Colonic mucosa (tissue), 4 donors: Measurements from ENCODE around the gene CA14. TPM values are rescaled to one million over a fixed set of nuclear protein-coding genes. Genes with fewer than 3 reads are reported as not detected.
"Not testable (repeated sequence)": the region's sequence is repeated elsewhere in the genome, so short reads cannot be mapped to it uniquely, and the experiment has no call there.

Source experiments
- DNase-seq: peaks from one replicate; pipeline ENCODE4 v3.0.0-alpha.2; 2020
- H3K27ac ChIP-seq: fragments of 200-600 bp; one replicate; pipeline ENCODE4 v1.8.0; 2021
- H3K27me3 ChIP-seq: fragments of 200-600 bp; one replicate; pipeline ENCODE4 v1.8.0; 2021
- H3K36me3 ChIP-seq: fragments of 200-600 bp; one replicate; pipeline ENCODE4 v1.8.0; 2021
- H3K4me1 ChIP-seq: fragments of 200-600 bp; one replicate; pipeline ENCODE4 v1.8.0; 2021; ENCODE audit warnings: mild to moderate bottlenecking
- H3K4me3 ChIP-seq: fragments of 200-600 bp; one replicate; pipeline ENCODE4 v1.8.0; 2021
- H3K9ac ChIP-seq, 2 donors: one replicate each; pipeline ENCODE4 v1.7.0; 2013; ENCODE audit warnings: control low read depth in 2 of 2, low read depth in 2 of 2, low read length in 2 of 2
- H3K9me3 ChIP-seq: fragments of 200-600 bp; one replicate; pipeline ENCODE4 v1.8.0; 2021
- intact Hi-C: fragments of 100-400 bp; cut with DNase I; formaldehyde crosslinking; loops from one replicate; pipeline ENCODE4 v1.14.1; 2022
- total RNA-seq, 2 donors: library from RNA; stranded (reverse); fragmentation: NEBNext Ultra II Directional in 1 of 2; extraction: Animal tissue kit (Norgen Biotek cat#: 25700) in 1 of 2; gene quantifications; one replicate each; pipeline ENCODE4 v1.2.1, GENCODE V29; 2021
- TF ChIP-seq, protein P1 (sequence below): fragments of 200-600 bp; IDR thresholded peaks from one replicate; pipeline ENCODE4 v1.8.0; 2022; ENCODE audit warnings: antibody characterized with exemption, mild to moderate bottlenecking
- donor health status: healthy.
- donor health status: DM: no; HTN: no; CAD: no.
- donor health status: DM: no; HTN: no; CAD: no.

The CA14 gene
- total RNA-seq, 2 donors from 2014 or later, result 0.22 to 0.29 TPM

GRCh38 chr1:150226486-150226885 is 31.1 kb upstream of the CA14 start:
- intact Hi-C loops, result no loop called here
- H3K27ac ChIP-seq, result no peak overlapping the region
- no peaks in the 10 kb centered on the region for H3K9me3 ChIP-seq
- TF ChIP-seq, protein P1, sequence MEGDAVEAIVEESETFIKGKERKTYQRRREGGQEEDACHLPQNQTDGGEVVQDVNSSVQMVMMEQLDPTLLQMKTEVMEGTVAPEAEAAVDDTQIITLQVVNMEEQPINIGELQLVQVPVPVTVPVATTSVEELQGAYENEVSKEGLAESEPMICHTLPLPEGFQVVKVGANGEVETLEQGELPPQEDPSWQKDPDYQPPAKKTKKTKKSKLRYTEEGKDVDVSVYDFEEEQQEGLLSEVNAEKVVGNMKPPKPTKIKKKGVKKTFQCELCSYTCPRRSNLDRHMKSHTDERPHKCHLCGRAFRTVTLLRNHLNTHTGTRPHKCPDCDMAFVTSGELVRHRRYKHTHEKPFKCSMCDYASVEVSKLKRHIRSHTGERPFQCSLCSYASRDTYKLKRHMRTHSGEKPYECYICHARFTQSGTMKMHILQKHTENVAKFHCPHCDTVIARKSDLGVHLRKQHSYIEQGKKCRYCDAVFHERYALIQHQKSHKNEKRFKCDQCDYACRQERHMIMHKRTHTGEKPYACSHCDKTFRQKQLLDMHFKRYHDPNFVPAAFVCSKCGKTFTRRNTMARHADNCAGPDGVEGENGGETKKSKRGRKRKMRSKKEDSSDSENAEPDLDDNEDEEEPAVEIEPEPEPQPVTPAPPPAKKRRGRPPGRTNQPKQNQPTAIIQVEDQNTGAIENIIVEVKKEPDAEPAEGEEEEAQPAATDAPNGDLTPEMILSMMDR, result no peak
- H3K27me3 ChIP-seq, result no peaks in the 10 kb centered on the region
- H3K4me3 ChIP-seq, result no peak overlapping the region
- no peaks in the 10 kb centered on the region for H3K36me3 ChIP-seq
- no peak for DNase-seq
- H3K4me1 ChIP-seq, result no peaks in the 10 kb centered on the region
- no peak overlapping the region for H3K9ac ChIP-seq

GRCh38 chr1:150227228-150227627 is 30.3 kb upstream of the CA14 start:
- Histone ChIP-seq H3K27me3 (no peaks in the 10 kb centered on the region), H3K27ac (no peak overlapping the region), H3K9me3 (no peaks in the 10 kb centered on the region), H3K9ac (no peak overlapping the region), H3K4me1 (no peaks in the 10 kb centered on the region), H3K4me3 (no peak overlapping the region), H3K36me3 (no peaks in the 10 kb centered on the region)
- no peak for DNase-seq
- TF ChIP-seq, protein P1, result no peak
- intact Hi-C loops, result no loop called here

- H3K36me3 ChIP-seq, H3K9ac ChIP-seq, intact Hi-C loops, H3K4me3 ChIP-seq, DNase-seq, H3K27ac ChIP-seq, H3K27me3 ChIP-seq, H3K4me1 ChIP-seq, H3K9me3 ChIP-seq: not testable (repeated sequence)
Measured at GRCh38 chr1:150228246-150228645, 29.3 kb upstream of the CA14 start.

DNA sequence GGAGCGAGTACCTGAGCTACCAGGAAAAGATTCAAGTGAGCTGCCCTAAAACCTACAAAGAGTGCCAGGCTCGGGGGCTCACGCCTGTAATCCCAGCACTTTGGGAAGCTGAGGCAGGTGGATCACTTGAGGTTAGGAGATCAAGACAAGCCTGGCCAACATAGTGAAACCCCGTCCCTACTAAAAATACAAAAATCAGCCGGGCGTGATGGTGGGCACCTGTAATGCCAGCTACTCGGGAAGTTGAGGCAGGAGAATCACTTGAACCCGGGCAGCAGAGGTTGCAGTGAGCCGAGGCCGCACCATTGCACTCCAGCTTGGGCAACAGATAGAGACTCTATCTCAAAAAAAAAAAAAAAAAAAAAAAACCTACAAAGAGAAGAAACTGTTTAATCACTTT is 24.7 kb upstream of the CA14 start:
- intact Hi-C loops, H3K36me3 ChIP-seq, H3K9me3 ChIP-seq, DNase-seq, H3K27ac ChIP-seq, H3K27me3 ChIP-seq, H3K9ac ChIP-seq, H3K4me3 ChIP-seq, H3K4me1 ChIP-seq: not testable (repeated sequence)

- peak; percentile 40 for DNase-seq
- Histone ChIP-seq H3K27me3 (no peaks in the 10 kb centered on the region), H3K4me1 (no peaks in the 10 kb centered on the region), H3K36me3 (no peaks in the 10 kb centered on the region), H3K9ac (peak overlapping the region; percentile 91), H3K9me3 (no peaks in the 10 kb centered on the region), H3K4me3 (peak overlapping the region; percentile 85), H3K27ac (peak overlapping the region; percentile 93)
- TF ChIP-seq, protein P1, result no peak
- intact Hi-C loops, result no loop called here
Measured at GRCh38 chr1:150233359-150234308, 23.9 kb upstream of the CA14 start.

DNA sequence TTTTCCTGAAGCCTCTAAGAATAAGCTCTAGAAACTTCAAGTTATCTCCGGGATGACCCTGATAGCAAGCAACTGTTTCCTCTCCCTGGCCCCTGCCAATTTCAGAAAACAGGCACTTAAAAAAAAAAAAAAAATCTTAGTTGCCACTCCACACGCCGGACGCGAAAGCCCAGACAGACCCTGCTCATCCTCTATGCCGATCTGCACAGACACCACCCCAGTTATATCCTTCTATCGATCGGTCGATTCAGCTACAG is 23.3 kb upstream of the CA14 start:
- no peaks in the 10 kb centered on the region for H3K9me3 ChIP-seq
- peak overlapping the region; percentile 85 for H3K4me3 ChIP-seq
- no peaks in the 10 kb centered on the region for H3K4me1 ChIP-seq
- peak overlapping the region; percentile 91 for H3K9ac ChIP-seq
- H3K36me3 ChIP-seq, result no peaks in the 10 kb centered on the region
- no peak for DNase-seq
- TF ChIP-seq, protein P1, result no peak
- peak overlapping the region; percentile 93 for H3K27ac ChIP-seq
- intact Hi-C loops, result no loop called here
- H3K27me3 ChIP-seq, result no peaks in the 10 kb centered on the region
